SH-SY5Y (cell line): Measurements from ENCODE around the gene ABCC4.

Source experiments
- GATA2 ChIP-seq: IDR thresholded peaks from 2 replicates; pipeline ENCODE4 v1.6.1; 2011; ENCODE audit warnings: mild to moderate bottlenecking, low read depth, low read length
- GATA3 ChIP-seq: IDR thresholded peaks from 2 replicates; pipeline ENCODE4 v1.6.1; 2011; ENCODE audit warnings: low read depth, mild to moderate bottlenecking, low read length, moderate library complexity

The ABCC4 gene

GRCh38 chr13:95247171-95247570, 54.1 kb downstream of the ABCC4 start:
- TF ChIP-seq GATA2 (no peak), GATA3 (no peak)

- TF ChIP-seq GATA2 = no peak
- TF ChIP-seq GATA3 = no peak
These were observed 54.8 kb downstream of the ABCC4 start for GRCh38 chr13:95246292-95247082.

GRCh38 chr13:95245071-95245470, 56.2 kb downstream of the ABCC4 start:
- TF ChIP-seq GATA2 (no peak), GATA3 (no peak)

GRCh38 chr13:95243207-95243606, 58.0 kb downstream of the ABCC4 start:
- TF ChIP-seq GATA2 = no peak
- no peak for TF ChIP-seq GATA3

- TF ChIP-seq GATA3 (no peak), GATA2 (no peak)
These were observed 59.9 kb downstream of the ABCC4 start for GRCh38 chr13:95241321-95241720.

GRCh38 chr13:95239283-95239682, 62.0 kb downstream of the ABCC4 start:
- no peak for TF ChIP-seq GATA3
- TF ChIP-seq GATA2 = no peak

- TF ChIP-seq GATA3 (no peak), GATA2 (no peak)
These were observed 63.9 kb downstream of the ABCC4 start for GRCh38 chr13:95237310-95237870.

- TF ChIP-seq GATA3 (no peak), GATA2 (no peak)
These were observed 64.5 kb downstream of the ABCC4 start for GRCh38 chr13:95236774-95237173.

GRCh38 chr13:95235974-95236373, 65.3 kb downstream of the ABCC4 start:
- no peak for TF ChIP-seq GATA2
- no peak for TF ChIP-seq GATA3

GRCh38 chr13:95235199-95235756, 66.0 kb downstream of the ABCC4 start:
- TF ChIP-seq GATA3 (no peak), GATA2 (no peak)

GRCh38 chr13:95234242-95234641, 67.0 kb downstream of the ABCC4 start:
- no peak for TF ChIP-seq GATA2
- no peak for TF ChIP-seq GATA3

- TF ChIP-seq GATA3 (no peak), GATA2 (peak; percentile 59; the same call in 1 of the 2 replicates)
These were observed 68.1 kb downstream of the ABCC4 start for GRCh38 chr13:95233026-95233635.

- TF ChIP-seq GATA3 (no peak), GATA2 (no peak)
These were observed 69.9 kb downstream of the ABCC4 start for GRCh38 chr13:95231393-95231792.

- TF ChIP-seq GATA2 (no peak), GATA3 (no peak)
These were observed 71.4 kb downstream of the ABCC4 start for GRCh38 chr13:95229855-95230254.
